Mammary epithelial cell (primary cell): ENCODE data around the gene MAP3K10.

Source experiments
- CTCF ChIP-seq, 2 donors: IDR thresholded peaks in 1 of 2; conservative IDR thresholded peaks in 1 of 2; 2 replicates each; pipeline ENCODE4 v1.5.1; 2011 to 2012; ENCODE audit warnings: inconsistent platforms in 2 of 2, low read length in 2 of 2, mild to moderate bottlenecking in 2 of 2, control low read depth in 1 of 2, low read depth in 1 of 2; ENCODE audit not compliant: insufficient read depth in 1 of 2; ENCODE audit errors: extremely low read depth in 1 of 2
- EZH2 ChIP-seq: IDR thresholded peaks from 2 replicates; pipeline ENCODE4 v1.6.1; 2012; ENCODE audit warnings: low read length, inconsistent platforms, borderline replicate concordance

- TF ChIP-seq EZH2, result no peak
- TF ChIP-seq CTCF (conservative IDR thresholded peaks at IDR 0.05 in 1 of 2, IDR thresholded peaks at IDR 0.05 in 1 of 2; ENCODE audit: extremely low read depth in 1 of 2, insufficient read depth in 1 of 2, low read depth in 1 of 2, low read length in 2 of 2), result peak; percentile 13 to 28
These were observed 35.4 kb upstream of the MAP3K10 start for GRCh38 chr19:40155749-40156265.
